GM12891 (cell line): ENCODE data around the gene MICU2.
"Not testable (repeated sequence)": the region's sequence is repeated elsewhere in the genome, so short reads cannot be mapped to it uniquely, and the experiment has no call there.

Source experiments
- POLR2A ChIP-seq: IDR thresholded peaks from 2 replicates; pipeline ENCODE4 v1.6.1; 2011; ENCODE audit warnings: low read depth, low read length, control low read depth
- POLR2AphosphoS5 ChIP-seq: IDR thresholded peaks from 2 replicates; pipeline ENCODE4 v1.6.1; 2011; ENCODE audit warnings: low read depth, low read length, control low read depth

GRCh38 chr13:21589510-21589909, 14.5 kb downstream of the MICU2 start:
- not testable (repeated sequence) for TF ChIP-seq POLR2AphosphoS5, POLR2A
